T1000 (cell line): ENCODE data around the gene TENM3.

Source experiments
- DNase-seq: peaks from one replicate; lab custom pipeline; 2025; ENCODE audit warnings: mixed read lengths; lab: John Stamatoyannopoulos, UW

TENM3 gene

GRCh38 chr4:182842759-182843390 lies 599.7 kb downstream of the TENM3 start:
- no peak for DNase-seq

- no peak for DNase-seq
Measured at GRCh38 chr4:182843808-182844325, 600.7 kb downstream of the TENM3 start.

DNA sequence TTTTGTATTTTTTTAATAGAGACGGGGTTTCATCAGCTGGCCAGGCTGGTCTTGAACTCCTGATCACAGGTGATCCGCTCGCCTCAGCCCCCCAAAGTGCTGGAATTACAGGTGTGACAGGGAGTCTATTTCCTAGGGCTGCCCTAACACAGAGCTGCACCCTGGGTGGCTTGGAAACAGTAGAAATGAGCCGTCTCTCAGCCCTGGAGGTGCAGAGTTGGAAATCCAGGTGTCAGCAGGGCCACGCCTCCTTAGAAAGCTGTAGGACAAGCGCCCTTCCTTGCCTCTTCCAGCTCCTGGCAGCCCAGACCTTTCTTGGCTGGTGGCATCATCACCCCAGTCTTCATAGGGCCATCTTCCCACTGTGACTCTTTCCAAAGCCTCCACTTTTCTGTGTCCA lies 602.4 kb downstream of the TENM3 start:
- DNase-seq: no peak

DNA sequence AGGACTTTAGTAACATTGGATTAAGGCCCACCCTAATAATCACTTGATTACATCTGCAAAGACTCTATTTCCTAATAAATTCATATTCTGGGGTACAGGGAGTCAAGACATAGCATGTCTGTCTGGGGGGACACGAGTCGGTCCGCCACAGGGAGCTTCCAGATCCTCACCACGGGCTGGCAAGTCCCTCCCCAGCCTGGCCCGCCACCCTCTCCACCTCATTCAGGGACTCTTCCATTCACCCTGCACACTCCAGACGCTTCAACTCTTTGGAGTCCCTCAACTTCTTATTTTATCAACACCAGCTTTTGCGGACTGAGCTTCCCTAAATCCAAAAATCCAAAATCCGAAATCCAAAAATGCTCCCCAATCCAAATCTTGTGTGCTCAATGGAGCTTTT lies 602.8 kb downstream of the TENM3 start:
- no peak for DNase-seq

DNA sequence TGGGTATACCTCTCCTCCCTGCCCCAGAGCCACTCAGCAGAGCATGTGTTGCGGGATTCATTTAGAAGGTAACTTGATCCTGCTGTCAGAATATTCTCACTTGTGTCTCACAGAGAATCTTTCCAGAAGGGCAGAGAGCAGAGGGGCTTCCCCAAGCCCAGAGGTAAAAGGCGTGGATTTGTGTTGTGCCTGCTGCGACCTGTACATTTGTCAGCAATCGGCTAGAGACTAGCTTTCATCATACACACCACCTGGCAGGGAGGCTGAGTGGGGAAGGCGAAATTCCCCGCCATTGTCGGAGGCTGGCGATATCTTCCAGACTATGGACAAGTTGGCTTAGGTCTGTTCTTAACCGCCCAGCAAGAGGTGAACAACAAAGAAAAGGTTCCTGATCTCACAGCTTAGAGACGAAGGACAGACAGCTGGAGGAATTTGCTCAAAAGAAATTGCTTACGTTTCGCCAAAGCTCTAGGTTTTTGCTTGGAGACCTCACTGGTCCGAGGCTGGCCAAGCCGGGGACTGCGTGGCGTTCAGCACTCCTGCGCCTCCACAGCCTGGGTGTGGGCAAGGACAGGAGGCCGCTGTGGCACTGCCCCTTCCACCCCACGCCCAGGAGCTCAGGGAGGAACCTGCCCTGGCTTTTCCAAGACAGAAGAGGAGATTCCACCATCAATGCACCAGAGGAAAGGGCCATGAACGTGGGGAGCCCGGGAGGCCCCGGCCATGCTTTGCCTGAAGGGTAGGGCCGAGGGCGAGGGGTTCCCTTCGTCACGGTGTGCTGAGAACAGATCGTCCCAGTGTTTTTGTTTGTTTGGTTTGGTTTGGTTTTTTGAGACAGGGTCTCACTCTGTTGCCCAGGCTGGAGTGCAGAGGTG lies 604.6 kb downstream of the TENM3 start:
- DNase-seq: no peak

DNA sequence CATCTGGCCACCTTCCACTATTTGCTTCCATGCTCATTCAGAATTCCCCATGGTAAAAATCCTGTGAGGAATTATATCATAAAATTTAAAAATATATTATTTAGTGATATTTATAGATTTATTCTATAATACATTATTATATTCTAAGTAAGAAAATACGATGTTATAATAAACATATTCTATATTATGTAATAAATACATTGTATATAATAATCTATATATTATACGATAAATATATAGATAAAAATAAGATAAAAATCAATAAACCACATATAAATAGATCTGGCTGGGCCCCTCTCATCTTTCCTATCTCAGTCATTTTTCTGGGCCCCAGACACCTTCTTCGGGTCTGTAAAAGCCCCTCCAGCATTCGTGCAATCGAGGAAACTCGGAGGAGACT lies 605.5 kb downstream of the TENM3 start:
- DNase-seq: no peak
